Stimulated activated CD8-positive, alpha-beta memory T cell treated with anti-CD3 and anti-CD28 coated beads, Interleukin-15, amount 100 ng/mL, for 1 hour (primary cell): Measurements from ENCODE around the gene SPARC.
"Not testable (repeated sequence)": the region's sequence is repeated elsewhere in the genome, so short reads cannot be mapped to it uniquely, and the experiment has no call there.

Experiments
- DNase-seq: peaks from one replicate; pipeline ENCODE4 v3.0.0-alpha.2; 2020; ENCODE audit warnings: low read depth

Gene SPARC

DNA sequence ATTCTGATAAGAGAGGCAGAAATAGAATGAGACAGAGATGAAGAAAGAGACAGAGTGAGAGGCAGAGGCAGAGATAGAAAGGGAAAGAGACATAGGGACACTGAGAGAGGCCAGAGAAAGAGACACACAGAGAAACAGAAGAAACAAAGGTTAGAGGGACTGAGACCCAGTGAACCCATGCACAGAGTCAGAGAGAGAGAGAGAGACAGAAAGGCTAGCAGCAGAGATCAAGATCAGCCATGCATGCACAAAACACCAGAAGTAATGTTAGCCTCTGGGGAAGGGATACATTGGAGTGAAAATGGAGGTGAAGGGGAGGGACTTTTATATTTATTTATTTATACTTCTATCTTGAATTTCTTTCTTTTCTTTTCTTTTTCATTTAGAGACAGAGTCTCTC, 14.1 kb upstream of the SPARC start:
- no peak for DNase-seq

DNA sequence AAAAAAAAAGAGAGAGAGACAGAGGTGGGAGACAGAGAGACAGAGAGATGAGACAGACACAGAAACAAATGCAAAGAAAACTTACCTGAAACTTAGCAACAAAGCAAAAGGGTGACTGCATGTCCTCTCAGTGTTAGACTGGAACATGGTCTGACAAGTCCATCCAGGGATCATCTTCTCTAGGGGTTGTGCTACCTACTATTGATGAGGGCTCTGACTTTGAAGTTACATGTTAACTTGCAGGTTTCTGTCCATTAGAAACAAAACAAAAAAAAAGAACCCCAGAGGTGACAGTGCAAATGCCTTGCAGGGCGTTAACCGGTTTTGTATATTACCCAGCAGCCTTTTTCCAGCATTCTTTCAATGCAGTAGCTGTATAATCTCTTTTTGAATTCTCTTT, 13.6 kb upstream of the SPARC start:
- DNase-seq: no peak

DNA sequence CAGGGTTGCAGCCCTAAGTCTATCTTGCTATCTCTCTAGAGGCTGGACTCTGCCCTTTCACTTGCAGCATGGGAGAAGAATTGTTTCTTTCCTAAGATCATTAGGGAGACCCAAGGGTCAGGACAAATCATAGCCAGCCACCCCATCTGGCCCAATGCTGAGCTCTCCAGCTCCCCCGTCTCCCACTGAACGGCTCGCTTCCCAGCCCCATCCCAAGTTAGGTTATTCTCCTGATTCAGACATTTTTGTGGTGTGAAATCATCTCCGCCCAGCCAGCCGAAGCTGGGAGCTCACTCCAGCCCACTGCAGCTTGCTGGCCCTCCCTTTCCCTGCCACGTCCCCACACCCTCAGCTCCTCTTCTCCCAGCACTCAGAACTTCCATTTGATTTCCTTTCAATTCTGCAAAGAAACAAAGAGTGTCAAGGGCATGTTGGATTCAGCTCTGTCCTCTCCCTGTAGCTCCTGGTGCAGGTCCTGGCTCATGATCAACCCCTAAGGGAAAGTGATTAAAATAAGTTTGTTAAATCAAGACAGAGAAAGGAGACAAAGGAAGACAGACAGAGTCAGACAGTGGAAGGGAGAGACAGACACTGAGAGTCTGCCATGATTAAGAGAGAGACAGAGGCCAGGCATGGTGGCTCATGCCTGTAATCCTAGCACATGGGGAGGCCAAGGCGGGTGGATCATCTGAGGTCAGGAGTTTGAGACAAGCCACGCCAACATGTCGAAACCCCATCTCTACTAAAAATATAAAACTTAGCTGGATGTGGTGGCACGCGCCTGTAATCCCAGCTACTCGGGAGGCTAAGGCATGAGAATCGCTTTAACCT, 12.6 kb upstream of the SPARC start:
- no peak for DNase-seq

GRCh38 chr5:151698081-151698480, 11.4 kb upstream of the SPARC start:
- DNase-seq: not testable (repeated sequence)

DNA sequence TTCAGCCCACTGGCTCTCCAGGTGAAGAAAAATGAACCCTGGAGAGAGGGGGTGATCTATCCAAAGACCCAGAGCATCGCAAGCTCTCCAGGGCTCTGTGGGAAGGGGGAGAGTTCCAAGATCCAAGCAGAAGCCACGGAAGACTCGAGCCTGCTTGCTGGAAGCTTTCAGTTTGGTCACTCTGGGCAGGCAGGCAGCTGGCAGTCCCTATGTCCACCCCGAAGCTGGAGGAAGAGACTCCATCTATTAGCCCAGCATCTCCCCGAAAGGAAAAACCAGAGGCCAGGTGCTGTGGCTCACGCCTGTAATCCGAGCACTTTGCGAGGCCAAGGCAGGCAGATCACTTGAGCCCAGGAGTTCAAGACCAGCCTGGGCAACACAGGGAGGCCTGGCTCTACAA, 10.7 kb upstream of the SPARC start:
- no peak for DNase-seq

GRCh38 chr5:151696470-151697061, 9.9 kb upstream of the SPARC start:
- no peak for DNase-seq

GRCh38 chr5:151695464-151695863, 8.7 kb upstream of the SPARC start:
- no peak for DNase-seq

GRCh38 chr5:151694035-151694485, 7.3 kb upstream of the SPARC start:
- no peak for DNase-seq

DNA sequence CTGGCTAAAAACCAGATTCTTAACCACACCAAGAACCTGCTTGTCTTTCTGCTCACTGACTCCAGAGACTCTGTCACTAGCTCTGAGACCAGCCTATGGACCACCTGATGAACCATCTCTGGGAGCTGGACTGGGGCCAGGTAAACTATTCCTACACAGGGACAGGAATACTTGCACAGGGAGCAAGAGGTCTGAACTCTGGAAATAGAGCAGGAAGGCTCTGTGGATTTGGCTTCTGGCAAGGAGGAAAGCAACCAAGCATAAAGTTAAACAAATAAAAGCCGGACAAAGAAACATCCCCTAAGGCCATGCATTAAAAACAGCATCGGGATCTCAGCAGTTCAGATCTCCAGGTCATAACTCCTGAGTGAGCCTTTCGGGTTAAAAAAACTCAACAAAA, 5.6 kb upstream of the SPARC start:
- DNase-seq: no peak

DNA sequence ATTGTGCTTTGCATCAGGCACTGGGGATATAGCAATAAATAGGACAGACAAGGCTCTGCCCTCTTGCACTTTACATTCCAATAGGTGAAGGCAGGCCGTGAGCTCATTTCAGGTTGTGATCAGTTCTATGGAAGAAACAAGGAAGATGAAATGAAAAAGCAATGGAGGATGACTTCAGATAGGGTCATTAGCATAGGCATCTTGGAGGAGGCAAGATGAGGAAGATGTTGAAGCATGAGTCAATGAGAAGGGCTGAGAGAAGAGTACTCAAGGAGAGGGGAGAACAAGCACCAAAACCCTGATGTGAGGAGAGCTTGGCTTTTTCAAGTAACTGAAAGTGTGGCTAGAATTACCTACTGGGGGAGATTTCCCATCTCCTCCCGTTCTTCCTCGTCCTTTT, 5.0 kb upstream of the SPARC start:
- no peak for DNase-seq

GRCh38 chr5:151689591-151689990, 2.9 kb upstream of the SPARC start:
- not testable (repeated sequence) for DNase-seq

DNA sequence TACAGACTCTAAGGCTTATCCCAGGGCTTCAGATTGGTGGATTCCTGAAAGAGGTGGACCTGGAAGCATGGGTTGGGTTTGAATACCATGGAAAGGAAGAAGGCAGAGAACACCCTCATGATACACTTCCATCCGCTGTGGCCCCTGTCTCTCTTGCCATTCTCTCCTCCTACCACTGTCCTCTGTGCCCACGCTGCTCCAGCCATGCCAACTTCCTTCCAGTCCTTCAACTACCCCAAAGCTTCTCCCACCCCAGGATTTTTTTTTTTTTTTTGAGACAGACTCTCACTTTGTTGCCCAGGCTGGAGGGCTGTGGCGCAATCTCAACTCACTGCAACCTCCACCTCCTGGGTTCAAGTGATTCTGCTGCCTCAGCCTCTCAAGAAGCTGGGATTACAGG, 1.7 kb upstream of the SPARC start:
- DNase-seq: no peak

DNA sequence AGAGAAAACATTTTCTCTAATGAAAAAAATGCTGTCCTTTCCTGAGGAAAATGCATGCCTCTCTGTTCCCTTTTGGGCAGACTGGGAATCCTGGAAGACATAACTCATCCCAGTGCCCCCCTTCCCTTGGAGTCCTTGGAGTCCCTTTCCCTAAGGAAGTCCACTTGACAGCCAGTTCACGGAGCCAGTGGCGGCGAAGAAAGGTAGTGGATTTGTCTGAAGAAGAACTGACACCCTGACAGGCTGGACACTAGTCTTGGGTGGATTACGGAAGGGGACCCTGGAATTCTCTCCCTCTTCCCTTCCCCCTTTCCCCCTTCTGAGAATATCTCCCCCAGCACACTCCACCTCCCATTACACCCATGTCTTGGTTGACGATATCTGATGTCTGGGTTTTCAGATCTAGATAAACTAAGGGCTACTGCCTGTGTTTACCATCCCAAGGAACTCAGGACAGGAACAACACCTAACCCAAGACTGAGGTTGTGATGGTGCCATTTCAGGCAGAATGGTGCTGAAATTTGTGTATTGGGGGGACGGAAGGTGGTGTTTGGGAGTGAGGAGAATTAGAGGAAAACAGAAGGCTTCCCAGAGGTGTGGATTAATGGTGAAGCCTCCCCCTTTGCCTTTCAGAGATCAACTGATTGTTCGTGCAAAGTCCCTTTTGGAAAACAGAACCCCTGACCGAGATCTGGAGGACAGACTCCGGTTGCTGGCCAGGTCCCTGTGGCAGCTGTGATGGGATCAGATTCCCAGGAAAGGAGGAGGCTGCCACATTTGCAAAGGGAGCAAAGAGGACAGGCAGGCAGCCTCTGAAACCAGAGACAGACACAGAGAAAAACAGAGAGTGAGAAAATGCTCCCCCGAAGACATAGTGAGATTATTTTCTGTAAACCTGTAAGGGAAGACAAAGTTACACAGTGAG, 704 bp downstream of the SPARC start:
- no peak for DNase-seq

- no peak for DNase-seq
These were observed 1.9 kb downstream of the SPARC start for GRCh38 chr5:151684690-151685361.

- no peak for DNase-seq
These were observed 2.6 kb downstream of the SPARC start for GRCh38 chr5:151683986-151684588.

- no peak for DNase-seq
These were observed 3.3 kb downstream of the SPARC start for GRCh38 chr5:151683444-151683843.

- no peak for DNase-seq
These were observed 3.9 kb downstream of the SPARC start for GRCh38 chr5:151682751-151683331.

- no peak for DNase-seq
These were observed 4.5 kb downstream of the SPARC start for GRCh38 chr5:151682240-151682639.

GRCh38 chr5:151680944-151681427, 5.7 kb downstream of the SPARC start:
- no peak for DNase-seq

DNA sequence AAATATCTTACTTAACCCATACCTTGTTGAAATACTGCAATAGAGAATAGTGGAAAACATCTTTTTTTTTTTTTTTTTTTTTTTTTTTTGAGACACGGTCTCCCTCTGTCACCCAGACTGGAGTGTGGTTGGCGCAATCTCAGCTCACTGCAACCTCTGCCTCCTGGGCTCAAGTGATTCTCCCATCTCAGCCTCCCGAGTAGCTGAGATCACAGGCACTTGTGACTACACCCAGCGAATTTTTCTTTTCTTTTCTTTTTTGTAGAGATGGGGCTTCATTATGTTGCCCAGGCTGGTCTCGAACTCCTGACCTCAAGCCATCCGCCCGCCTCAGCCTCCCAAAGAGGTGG, 6.6 kb downstream of the SPARC start:
- DNase-seq: not testable (repeated sequence)
